Right lobe of liver (tissue), 4 donors: ENCODE results near the gene MOCOS.

Experiments used
- CTCF ChIP-seq, 4 donors: fragments of 200-600 bp in 3 of 4; fragments of 450-650 bp in 1 of 4; IDR thresholded peaks; one replicate each; pipeline versions ENCODE4 v1.5.1 to v1.8.0; 2016 to 2022; ENCODE audit warnings: antibody characterized with exemption in 4 of 4, mild to moderate bottlenecking in 2 of 4
- POLR2A ChIP-seq: fragments of 450-650 bp; IDR thresholded peaks from one replicate; pipeline ENCODE4 v1.6.1; 2017; ENCODE audit warnings: antibody characterized with exemption, mild to moderate bottlenecking
- donor health status: DM: no; HTN: no; CAD: no.
- donor health status: DM: no; HTN: no; CAD: no.
- donor health status: DM: no; HTN: yes; CAD: no.

- TF ChIP-seq CTCF (IDR thresholded peaks at IDR 0.05) (no peak), POLR2A (no peak)
These were observed 106.7 kb downstream of the MOCOS start for GRCh38 chr18:36294031-36294430.
